Transverse colon (tissue), 4 donors: ENCODE results near the gene ACOT11.

Experiments
- CTCF ChIP-seq, 5 experiments: fragments of 200-600 bp in 3 of 5; fragments of 450-650 bp in 2 of 5; sonication (generic) in 3 of 5; IDR thresholded peaks; 1 replicate in 2 of 5; 2 replicates in 3 of 5; pipeline ENCODE4 v1.5.1; 2016 to 2017; ENCODE audit warnings: antibody characterized with exemption in 5 of 5, inconsistent platforms in 3 of 5, mild to moderate bottlenecking in 2 of 5, moderate library complexity in 1 of 5
- EP300 ChIP-seq: sonication (generic); formaldehyde crosslinking; IDR thresholded peaks from one replicate; pipeline ENCODE4 v1.6.1; 2017; ENCODE audit warnings: antibody characterized with exemption, low read depth
- POLR2AphosphoS5 ChIP-seq, 3 donors: sonication (generic); formaldehyde crosslinking; IDR thresholded peaks; one replicate each; pipeline ENCODE4 v1.6.1; 2016; ENCODE audit warnings: antibody characterized with exemption in 3 of 3

- no peak for TF ChIP-seq EP300
- no peak for TF ChIP-seq CTCF (IDR thresholded peaks at IDR 0.05)
- no peak for TF ChIP-seq POLR2AphosphoS5 (IDR thresholded peaks at IDR 0.05)
These were observed 49.5 kb upstream of the ACOT11 start for GRCh38 chr1:54498383-54499096.
